HG02588 (cell line): ENCODE data around the gene ZNF692.

ENCODE experiments used
- ATAC-seq: cut with Tn5 transposase; IDR thresholded peaks from one replicate; pipeline ENCODE4 v1.9.1; 2021; ENCODE audit warnings: mild to moderate bottlenecking, moderate library complexity; ENCODE audit not compliant: unreplicated experiment

ZNF692 gene

GRCh38 chr1:248825909-248826760 is 32.8 kb downstream of the ZNF692 start, which contains the start of gene SH3BP5L:
Gene SH3BP5L (minus strand): TSS chr1:248825915. CDS start chr1:248824935, 980 bp downstream.
- peak; percentile 87 for ATAC-seq

DNA sequence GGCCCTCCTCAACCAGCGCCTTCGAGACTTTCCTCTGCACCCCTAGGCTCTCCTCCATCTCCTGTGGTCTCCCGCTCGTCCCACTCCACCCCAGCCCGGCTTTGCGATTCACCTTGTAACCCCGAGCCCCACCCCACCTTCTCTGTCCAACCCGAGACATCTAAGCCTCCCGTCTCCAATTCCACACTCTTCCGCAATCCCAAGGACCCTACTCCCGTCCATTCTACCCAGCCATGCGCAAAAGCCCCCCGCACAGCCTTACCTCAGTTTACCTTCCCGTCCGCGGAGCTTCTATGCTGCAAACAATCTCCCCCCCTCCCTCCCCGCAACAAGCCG is 33.3 kb downstream of the ZNF692 start:
- peak; percentile 1 for ATAC-seq

DNA sequence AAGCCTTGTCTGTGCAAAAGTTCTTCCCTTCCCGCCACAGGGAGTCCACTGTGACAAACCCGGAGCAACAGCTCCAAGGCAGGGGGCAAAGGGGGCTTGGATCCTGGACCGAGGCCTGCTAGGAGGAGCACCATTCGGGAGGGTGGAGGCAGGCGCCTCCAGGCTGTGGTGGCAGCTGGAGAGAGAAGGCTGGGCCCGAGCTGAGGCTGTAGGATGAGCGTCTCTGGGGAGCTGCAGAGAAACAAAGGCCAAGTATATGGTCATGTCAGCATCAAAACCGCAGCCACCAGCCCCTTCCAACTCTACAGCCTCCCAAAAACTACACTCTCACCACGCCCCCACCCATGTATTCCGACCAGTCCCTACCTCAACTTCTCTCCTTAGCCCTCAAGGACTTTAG is 33.7 kb downstream of the ZNF692 start:
- no peak for ATAC-seq

GRCh38 chr1:248824701-248825100 is 34.2 kb downstream of the ZNF692 start:
- no peak for ATAC-seq

GRCh38 chr1:248824301-248824700 is 34.6 kb downstream of the ZNF692 start:
- ATAC-seq = no peak

DNA sequence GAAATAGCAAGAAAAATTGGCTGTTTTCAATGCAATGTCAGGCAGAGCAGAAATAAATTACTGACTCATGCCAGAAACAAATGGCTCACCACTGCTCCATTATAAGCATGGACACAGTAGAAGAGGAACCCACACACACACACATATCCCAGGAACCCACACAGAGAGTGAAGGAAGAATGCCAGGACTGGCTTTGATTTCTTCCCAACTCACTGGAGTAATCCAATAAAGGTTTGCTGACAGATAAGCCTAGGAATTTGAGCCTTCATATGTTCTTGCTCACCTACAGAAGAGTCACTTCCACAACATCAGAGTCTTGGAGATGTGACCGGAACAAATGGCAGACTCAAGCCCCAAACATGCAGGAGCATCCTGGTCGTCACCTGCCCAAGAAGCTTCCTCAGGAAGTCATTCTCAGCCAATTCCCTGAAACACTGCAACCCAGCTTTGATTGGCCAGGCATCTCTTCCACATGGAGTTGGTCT is 35.3 kb downstream of the ZNF692 start:
- no peak for ATAC-seq

DNA sequence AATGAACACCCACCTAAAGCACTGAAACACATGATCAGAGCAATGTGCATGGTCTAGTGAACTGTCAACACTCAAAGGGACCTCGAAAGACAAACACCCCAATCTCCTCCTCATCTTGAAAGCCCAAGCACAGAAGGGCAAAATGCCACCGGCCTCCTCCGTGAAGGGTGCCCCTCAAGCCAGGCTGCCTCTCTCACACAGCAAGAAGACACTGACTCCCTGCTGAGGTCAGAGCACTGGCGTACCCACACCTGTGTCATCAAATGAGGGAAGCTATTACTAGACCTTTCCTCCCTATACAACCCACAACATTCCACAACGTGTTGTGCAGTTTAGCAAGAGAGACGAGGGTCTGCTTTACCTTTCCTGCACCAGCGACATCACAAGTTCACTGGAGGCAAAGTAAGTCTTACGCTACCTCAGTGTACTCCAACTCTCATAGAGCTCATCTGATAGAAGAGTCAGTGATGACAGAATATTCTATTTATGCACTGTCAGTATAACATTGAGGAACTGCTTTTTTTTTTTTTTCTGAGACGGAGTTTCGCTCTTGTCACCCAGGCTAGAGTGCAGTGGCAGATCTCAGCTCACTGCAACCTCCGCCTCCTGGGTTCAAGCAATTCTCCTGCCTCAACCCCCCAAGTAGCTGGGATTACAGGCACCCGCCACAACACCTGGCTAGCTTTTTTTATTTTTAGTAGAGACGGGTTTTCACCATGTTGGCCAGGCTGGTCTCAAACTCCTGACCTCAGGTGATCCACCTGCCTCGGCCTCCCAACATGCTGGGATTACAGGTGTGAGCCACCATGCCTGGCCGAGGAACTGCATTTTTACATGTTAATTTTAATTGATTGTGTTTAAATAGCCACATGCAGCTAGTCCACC is 36.5 kb downstream of the ZNF692 start:
- ATAC-seq = no peak

DNA sequence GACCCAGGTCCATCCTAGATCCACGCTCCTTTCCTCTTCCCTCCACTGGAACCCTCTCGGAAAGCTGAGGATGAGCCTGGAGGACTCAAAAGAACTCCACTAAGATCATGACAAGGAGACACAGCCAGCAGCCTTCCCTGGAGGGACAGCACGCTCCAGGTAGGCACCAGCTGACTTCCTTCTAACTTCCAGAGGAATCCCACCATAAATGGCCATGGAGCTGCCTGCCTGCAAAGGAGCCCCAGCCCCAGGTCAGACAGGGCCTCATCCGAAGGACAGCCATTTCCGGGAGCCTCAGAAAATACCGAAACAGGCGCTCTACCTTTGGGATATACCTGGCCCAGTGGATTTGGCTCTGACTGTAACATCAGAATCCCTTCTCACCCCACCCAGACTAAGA is 37.2 kb downstream of the ZNF692 start:
- no peak for ATAC-seq

DNA sequence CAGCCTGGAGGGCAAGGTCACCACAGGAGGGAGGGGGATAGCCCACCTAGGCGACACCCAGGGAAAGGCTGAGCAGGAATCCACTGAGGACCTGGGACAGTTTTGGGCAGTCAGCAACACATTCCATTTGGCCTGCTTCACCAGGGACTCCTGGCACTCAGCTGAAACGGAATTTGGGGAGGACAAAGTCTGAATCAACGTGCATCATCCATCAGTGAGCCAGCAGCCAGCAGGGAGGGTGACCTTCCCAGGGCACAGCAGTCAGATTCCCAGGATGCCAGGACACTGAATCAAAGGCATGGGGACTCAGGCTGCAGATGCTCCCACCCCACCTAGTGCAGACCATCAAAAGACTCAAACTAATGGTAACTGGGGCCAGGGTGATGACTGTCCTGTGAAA is 37.8 kb downstream of the ZNF692 start:
- no peak for ATAC-seq

DNA sequence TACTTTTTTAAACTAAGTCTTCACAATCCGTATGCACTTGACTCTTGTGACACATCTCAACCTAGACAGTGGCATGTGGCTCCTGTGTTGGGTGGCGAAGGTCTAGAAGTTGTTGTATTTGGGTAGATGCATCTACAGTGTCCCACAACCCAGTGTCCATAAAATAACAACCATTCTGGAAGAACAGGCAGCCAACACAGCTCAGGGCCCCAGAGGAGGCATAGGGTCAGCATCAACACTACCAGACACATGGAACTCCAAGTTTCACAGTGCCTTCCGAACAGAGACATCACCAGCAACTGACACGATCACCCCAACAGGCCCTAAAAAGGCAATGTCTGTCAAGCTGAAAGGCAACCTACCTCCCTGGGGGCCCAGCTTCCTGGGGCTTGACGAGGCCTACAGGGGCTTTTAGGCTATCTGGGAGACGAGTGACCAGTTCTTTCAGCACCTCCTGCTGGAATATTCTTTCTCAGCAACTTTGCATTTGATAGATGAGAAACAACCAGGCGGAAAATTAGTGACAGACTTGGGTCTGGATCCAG is 38.8 kb downstream of the ZNF692 start:
- ATAC-seq = no peak

GRCh38 chr1:248818505-248819374 is 40.1 kb downstream of the ZNF692 start:
- peak; percentile 38 for ATAC-seq

- ATAC-seq = no peak
These were observed 41.8 kb downstream of the ZNF692 start for GRCh38 chr1:248817065-248817464.

DNA sequence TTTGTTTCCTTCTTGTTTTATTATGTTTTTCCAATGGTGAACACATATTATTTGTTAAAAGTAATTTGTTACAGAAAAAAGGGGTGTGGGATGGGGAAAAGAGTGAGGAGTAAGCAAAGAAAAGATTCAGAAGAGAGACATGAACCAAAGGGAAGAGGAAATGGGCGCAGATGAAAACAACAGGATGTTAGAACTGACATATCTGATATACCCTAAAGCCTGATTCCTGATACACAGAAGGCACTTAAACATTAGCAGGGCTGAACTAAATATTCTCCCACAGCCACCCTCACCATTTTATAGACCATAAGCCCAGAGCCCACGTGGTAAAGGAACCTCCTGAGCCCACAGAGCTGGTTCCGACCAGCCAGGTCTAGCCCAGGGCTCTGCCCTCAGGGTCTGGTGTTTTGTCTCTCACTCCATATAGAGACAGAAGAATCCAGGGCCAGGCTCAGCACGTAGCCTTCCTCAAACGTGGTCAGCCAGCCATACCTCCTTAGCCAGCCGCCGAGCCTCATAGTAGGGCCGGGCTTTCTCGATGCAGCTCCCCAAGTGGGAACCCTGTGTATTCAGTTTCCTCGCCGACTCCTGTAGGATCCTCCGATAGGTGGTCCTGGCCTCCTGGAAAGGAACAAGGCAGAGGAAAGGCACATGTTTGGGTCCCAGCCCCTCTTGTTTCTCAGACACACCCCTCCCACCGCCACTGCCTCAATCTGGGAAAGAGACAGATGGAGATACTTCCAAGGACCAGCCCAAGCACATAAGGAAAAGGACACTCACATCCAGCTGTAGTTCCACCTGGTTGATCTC is 42.6 kb downstream of the ZNF692 start:
- no peak for ATAC-seq

DNA sequence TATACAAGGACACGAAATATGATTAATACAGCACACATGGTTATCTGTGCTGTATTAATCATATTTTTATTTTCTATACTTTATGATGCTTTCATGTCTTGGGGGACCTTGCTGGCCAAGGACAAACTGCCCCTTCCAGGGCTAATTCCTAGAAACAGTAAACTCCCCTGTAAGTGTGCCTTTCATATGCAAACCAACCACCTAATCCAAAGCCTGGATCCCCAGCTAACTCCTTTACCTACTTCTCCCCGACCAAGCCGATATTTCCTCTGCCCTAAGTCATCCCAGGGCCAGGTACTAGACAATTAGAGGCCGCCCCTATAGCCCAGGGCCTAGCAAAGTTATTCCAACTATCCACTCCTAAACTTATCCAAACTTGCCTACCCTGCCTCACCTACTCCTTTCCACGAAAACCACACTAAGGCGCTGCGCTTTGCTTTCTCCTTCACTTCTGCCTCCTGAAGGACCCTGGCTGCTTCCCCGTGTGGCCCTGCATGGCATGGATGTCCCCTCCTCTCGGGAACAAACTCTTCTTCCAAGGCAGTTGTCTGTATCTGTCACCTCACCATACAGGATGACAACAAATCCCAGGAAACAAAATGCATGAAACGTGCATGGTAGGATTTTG is 43.4 kb downstream of the ZNF692 start:
- no peak for ATAC-seq

DNA sequence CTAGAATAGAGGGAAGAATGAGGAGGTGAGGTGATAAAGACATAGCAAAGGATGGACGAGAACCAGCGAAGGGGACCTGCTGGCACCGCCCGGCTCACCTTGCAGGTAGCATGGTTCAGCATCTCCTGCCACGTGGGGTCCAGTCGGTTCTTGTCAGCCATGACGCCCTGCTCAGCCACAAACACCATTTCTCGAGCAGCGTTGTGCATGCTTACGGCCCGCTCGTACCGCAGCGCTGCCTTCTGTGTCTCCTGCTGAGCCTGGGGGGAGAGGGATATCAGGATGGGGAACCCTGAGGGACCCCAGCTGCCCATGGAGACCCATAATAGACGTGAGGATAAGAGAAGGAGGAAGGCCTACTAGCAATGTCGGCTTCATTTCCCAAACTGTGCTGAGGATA is 44.5 kb downstream of the ZNF692 start:
- ATAC-seq = no peak

- ATAC-seq = no peak
These were observed 45.3 kb downstream of the ZNF692 start for GRCh38 chr1:248813546-248813945.

GRCh38 chr1:248812736-248813425 is 46.0 kb downstream of the ZNF692 start:
- ATAC-seq = no peak
